HepG2 (cell line): ENCODE data around the gene ZNF425. TPM values are rescaled to one million over a fixed set of nuclear protein-coding genes. Genes with fewer than 3 reads are reported as not detected.

Experiments
- ARNTL ChIP-seq: sonication (generic); formaldehyde crosslinking; IDR thresholded peaks from 2 replicates; pipeline ENCODE4 v1.4.0; 2020; ENCODE audit warnings: mild to moderate bottlenecking, missing genetic modification reagents
- CREM ChIP-seq, 2 experiments: sonication (generic) in 1 of 2; formaldehyde crosslinking in 1 of 2; IDR thresholded peaks; 2 replicates each; pipeline versions ENCODE4 v1.4.0 to v1.6.1; 2016 to 2020; ENCODE audit warnings: antibody characterized with exemption in 1 of 2, mild to moderate bottlenecking in 1 of 2, missing genetic modification reagents in 1 of 2
- HIVEP1 ChIP-seq: sonication (generic); formaldehyde crosslinking; IDR thresholded peaks from 2 replicates; pipeline ENCODE4 v1.4.0; 2020; ENCODE audit warnings: mild to moderate bottlenecking, missing genetic modification reagents
- HMG20A ChIP-seq: IDR thresholded peaks from 2 replicates; pipeline ENCODE4 v1.6.1; 2016; ENCODE audit warnings: borderline replicate concordance
- HNF4G ChIP-seq, 2 experiments: sonication (generic) in 1 of 2; formaldehyde crosslinking in 1 of 2; IDR thresholded peaks; 2 replicates each; pipeline versions ENCODE4 v1.4.0 to v1.6.1; 2011 to 2020; ENCODE audit warnings: borderline replicate concordance in 2 of 2, low read depth in 2 of 2, mild to moderate bottlenecking in 2 of 2, low read length in 1 of 2, missing genetic modification reagents in 1 of 2, moderate library complexity in 1 of 2
- SIN3B ChIP-seq: fragments of 150-350 bp; IDR thresholded peaks from 2 replicates; pipeline ENCODE4 v1.6.1; 2014; ENCODE audit warnings: low read length
- TCF7 ChIP-seq: sonication (generic); IDR thresholded peaks from 2 replicates; pipeline ENCODE4 v1.6.1; 2016; ENCODE audit warnings: antibody characterized with exemption, low read depth
- ZBTB7A ChIP-seq: sonication (generic); formaldehyde crosslinking; IDR thresholded peaks from 2 replicates; pipeline ENCODE4 v1.8.0; 2022; ENCODE audit warnings: mild to moderate bottlenecking, missing genetic modification reagents
- ZFP82 ChIP-seq: sonication (generic); formaldehyde crosslinking; IDR thresholded peaks from 2 replicates; pipeline ENCODE4 v1.5.1; 2020; ENCODE audit warnings: mild to moderate bottlenecking, missing genetic modification reagents, borderline replicate concordance
- ZNF160 ChIP-seq: sonication (generic); formaldehyde crosslinking; IDR thresholded peaks from 2 replicates; pipeline ENCODE4 v1.8.0; 2022; ENCODE audit warnings: mild to moderate bottlenecking, inconsistent platforms, missing genetic modification reagents
- ZNF432 ChIP-seq: sonication (generic); formaldehyde crosslinking; IDR thresholded peaks from 2 replicates; pipeline ENCODE4 v1.5.0; 2020; ENCODE audit warnings: missing genetic modification reagents, mild to moderate bottlenecking, borderline replicate concordance
- ZNF879 ChIP-seq: sonication (generic); formaldehyde crosslinking; IDR thresholded peaks from 2 replicates; pipeline ENCODE4 v1.8.1; 2023; ENCODE audit warnings: missing genetic modification reagents
- polyA plus RNA-seq, 8 experiments: library from polyadenylated mRNA; depleted of rRNA in 3 of 8; stranded (reverse) in 7 of 8; unstranded in 1 of 8; fragments of >200 nt; fragmentation: Illumina TruSeq in 4 of 8; extraction: Trizol in 4 of 8; gene quantifications; 2 replicates each; pipeline versions ENCODE4 v1.2.1 to v1.2.3, GENCODE V29; 2011 to 2016; ENCODE audit warnings: low read depth in 4 of 8, missing spikeins in 1 of 8, mixed read lengths in 1 of 8; ENCODE audit not compliant: insufficient read depth in 1 of 8
- total RNA-seq, 5 experiments: library from RNA; depleted of rRNA; stranded (reverse); fragments of >200 nt; fragmentation: Illumina TruSeq; extraction: Trizol; gene quantifications; 2 replicates each; pipeline ENCODE4 v1.2.3, GENCODE V29; 2016; ENCODE audit warnings: low read depth in 1 of 5
- TF ChIP-seq, protein P1 (sequence below): sonication (generic); formaldehyde crosslinking; conservative IDR thresholded peaks from 2 replicates; pipeline ENCODE4 v1.4.0; 2020; ENCODE audit warnings: missing genetic modification reagents
- TF ChIP-seq, protein P2 (sequence below): IDR thresholded peaks from 2 replicates; pipeline ENCODE4 v1.6.1; 2016; ENCODE audit warnings: mild to moderate bottlenecking
- TF ChIP-seq, protein P3 (sequence below): sonication (generic); formaldehyde crosslinking; IDR thresholded peaks from 2 replicates; pipeline ENCODE4 v1.5.1; 2020; ENCODE audit warnings: missing genetic modification reagents, mild to moderate bottlenecking, borderline replicate concordance

ZNF425 gene
- total and polyA plus RNA-seq, 2 of the 13 experiments (the other 11 are each of a cell fraction or from before 2014, with no cell fraction given) = 0.51 to 1.1 TPM

DNA sequence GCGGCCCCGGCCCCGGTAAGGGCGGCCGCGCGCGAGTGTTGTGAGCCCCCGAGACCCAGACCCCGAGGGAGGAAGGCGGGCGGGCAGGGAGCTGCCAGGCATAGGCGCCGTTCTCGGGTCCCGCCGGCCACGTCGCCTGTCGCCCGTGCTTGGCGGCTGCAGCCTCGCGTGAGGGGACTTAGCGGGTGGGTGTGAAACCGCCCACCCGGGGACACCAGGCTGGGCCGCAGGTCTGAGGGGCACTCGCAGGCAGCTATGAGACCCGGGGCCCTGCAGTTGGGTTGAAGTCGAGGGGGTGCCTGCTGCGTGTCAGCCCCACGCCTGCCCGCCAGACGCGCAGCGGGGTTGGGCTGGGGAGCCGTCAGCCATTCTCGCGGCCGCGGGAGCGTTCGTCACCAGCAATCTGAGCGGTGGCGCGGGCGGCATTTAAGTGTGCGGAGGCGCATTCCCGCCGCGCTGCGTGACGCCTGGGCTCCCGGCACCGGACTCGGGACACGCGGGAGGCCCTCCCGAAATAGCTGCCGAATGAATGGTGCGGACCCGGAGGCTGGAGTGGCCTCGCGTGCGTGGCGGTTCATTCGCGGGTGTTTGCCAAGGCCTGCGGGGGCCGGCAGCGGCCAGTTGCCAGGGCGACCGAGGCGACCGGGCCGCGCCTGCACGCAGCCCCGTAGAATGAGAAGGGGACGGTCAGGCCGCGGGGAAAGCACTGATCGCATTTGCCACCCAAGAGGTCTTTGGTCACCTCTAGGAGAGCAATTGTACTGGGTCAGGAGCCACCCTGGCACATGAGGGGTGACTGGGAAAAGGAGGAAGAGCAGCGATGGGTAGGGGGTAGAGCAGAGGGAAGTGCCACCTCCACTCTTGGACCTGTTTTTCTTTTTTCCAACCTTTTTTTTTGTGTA is 21.9 kb upstream of the ZNF425 start (continued):
- TF ChIP-seq HNF4G (IDR thresholded peaks at IDR 0.05; ENCODE audit: borderline replicate concordance, low read depth, low read length) (no peak), HNF4G (CRISPR knock-in tag; IDR thresholded peaks at IDR 0.05; ENCODE audit: borderline replicate concordance, low read depth) (no peak), ZNF432 (no peak), CREM (IDR thresholded peaks at IDR 0.05) (no peak), CREM (CRISPR knock-in tag; IDR thresholded peaks at IDR 0.05) (no peak), ZFP82 (CRISPR knock-in tag) (no peak), ZNF879 (CRISPR knock-in tag) (peak; percentile 84; the same call in 1 of the 2 replicates), SIN3B (no peak), TCF7 (no peak), ARNTL (CRISPR knock-in tag) (no peak), ZNF160 (no peak; the same call in 1 of the 2 replicates), HIVEP1 (CRISPR knock-in tag) (0 out of 2 replicates have a peak, but pooled peaks have one; percentile 73), HMG20A (CRISPR knock-in tag) (no peak), ZBTB7A (CRISPR knock-in tag) (no peak)
- TF ChIP-seq, protein P1, sequence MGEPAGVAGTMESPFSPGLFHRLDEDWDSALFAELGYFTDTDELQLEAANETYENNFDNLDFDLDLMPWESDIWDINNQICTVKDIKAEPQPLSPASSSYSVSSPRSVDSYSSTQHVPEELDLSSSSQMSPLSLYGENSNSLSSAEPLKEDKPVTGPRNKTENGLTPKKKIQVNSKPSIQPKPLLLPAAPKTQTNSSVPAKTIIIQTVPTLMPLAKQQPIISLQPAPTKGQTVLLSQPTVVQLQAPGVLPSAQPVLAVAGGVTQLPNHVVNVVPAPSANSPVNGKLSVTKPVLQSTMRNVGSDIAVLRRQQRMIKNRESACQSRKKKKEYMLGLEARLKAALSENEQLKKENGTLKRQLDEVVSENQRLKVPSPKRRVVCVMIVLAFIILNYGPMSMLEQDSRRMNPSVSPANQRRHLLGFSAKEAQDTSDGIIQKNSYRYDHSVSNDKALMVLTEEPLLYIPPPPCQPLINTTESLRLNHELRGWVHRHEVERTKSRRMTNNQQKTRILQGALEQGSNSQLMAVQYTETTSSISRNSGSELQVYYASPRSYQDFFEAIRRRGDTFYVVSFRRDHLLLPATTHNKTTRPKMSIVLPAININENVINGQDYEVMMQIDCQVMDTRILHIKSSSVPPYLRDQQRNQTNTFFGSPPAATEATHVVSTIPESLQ (CRISPR knock-in tag) = no peak
- TF ChIP-seq, protein P2, sequence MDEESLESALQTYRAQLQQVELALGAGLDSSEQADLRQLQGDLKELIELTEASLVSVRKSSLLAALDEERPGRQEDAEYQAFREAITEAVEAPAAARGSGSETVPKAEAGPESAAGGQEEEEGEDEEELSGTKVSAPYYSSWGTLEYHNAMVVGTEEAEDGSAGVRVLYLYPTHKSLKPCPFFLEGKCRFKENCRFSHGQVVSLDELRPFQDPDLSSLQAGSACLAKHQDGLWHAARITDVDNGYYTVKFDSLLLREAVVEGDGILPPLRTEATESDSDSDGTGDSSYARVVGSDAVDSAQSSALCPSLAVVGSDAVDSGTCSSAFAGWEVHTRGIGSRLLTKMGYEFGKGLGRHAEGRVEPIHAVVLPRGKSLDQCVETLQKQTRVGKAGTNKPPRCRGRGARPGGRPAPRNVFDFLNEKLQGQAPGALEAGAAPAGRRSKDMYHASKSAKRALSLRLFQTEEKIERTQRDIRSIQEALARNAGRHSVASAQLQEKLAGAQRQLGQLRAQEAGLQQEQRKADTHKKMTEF (CRISPR knock-in tag) = peak; percentile 49; the same call in 1 of the 2 replicates
- TF ChIP-seq, protein P3, sequence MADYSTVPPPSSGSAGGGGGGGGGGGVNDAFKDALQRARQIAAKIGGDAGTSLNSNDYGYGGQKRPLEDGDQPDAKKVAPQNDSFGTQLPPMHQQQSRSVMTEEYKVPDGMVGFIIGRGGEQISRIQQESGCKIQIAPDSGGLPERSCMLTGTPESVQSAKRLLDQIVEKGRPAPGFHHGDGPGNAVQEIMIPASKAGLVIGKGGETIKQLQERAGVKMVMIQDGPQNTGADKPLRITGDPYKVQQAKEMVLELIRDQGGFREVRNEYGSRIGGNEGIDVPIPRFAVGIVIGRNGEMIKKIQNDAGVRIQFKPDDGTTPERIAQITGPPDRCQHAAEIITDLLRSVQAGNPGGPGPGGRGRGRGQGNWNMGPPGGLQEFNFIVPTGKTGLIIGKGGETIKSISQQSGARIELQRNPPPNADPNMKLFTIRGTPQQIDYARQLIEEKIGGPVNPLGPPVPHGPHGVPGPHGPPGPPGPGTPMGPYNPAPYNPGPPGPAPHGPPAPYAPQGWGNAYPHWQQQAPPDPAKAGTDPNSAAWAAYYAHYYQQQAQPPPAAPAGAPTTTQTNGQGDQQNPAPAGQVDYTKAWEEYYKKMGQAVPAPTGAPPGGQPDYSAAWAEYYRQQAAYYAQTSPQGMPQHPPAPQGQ (CRISPR knock-in tag) = no peak
